HepG2 (cell line): Measurements from ENCODE around the gene S100A10. TPM values are rescaled to one million over a fixed set of nuclear protein-coding genes. Genes with fewer than 3 reads are reported as not detected.

Experiments used
- ATAC-seq: fragments of 200-7000 bp; cut with Tn5 transposase; 3 replicates; pipeline ENCODE4 v1.9.1; 2020; ENCODE audit warnings: mild to moderate bottlenecking, moderate library complexity
- BruUV-seq: library from RNA; stranded (reverse); fragments of 400-500 nt; replicated peaks from 2 replicates; lab custom pipeline; 2021; lab: Mats Ljungman, UMichigan
- CTCF ChIA-PET: fragments of 300-600 bp; formaldehyde crosslinking; extraction: SDS; loops from one replicate; lab custom pipeline; 2021; ENCODE audit warnings: low total read pairs, inconsistent platforms, low intra/inter-chr PET ratio; lab: Yijun Ruan, JAX
- POLR2A ChIA-PET: fragments of 350-600 bp; sonication (Branson Sonifier 250); formaldehyde crosslinking; loops from one replicate; lab custom pipeline; 2020; ENCODE audit warnings: antibody characterized with exemption, inconsistent platforms; lab: Yijun Ruan, JAX
- DNase-seq: peaks from one replicate; pipeline ENCODE4 v3.0.0-alpha.2; 2015; ENCODE audit warnings: low spot score
- FAIRE-seq: peaks from 3 replicates; lab custom pipeline; 2011; peaks lifted over from hg19 to GRCh38; lab: Jason Lieb, UNC
- H2AFZ ChIP-seq: one replicate; pipeline ENCODE4 v1.6.1; 2011; ENCODE audit warnings: low read length, inconsistent platforms
- H3K27ac ChIP-seq: fragments of 300-600 bp; 3 replicates; pipeline ENCODE4 v1.8.0; 2011; ENCODE audit warnings: mixed run types, mild to moderate bottlenecking, mixed read lengths, low read length, inconsistent platforms; ENCODE audit not compliant: insufficient read depth; ENCODE audit errors: extremely low read length
- H3K27me3 ChIP-seq, 2 experiments: fragments of 200-600 bp in 1 of 2; 2 replicates in 1 of 2; 3 replicates in 1 of 2; pipeline versions ENCODE4 v1.6.0 to v1.8.0; 2011; ENCODE audit warnings: low read length in 2 of 2, mild to moderate bottlenecking in 2 of 2, moderate library complexity in 2 of 2, inconsistent platforms in 1 of 2; ENCODE audit not compliant: insufficient read depth in 2 of 2, control insufficient read depth in 1 of 2
- H3K36me3 ChIP-seq, 2 experiments: fragments of 200-600 bp in 1 of 2; replicated peaks in 1 of 2; 2 replicates in 1 of 2; 3 replicates in 1 of 2; pipeline versions ENCODE4 v1.5.1 to v1.8.0; 2011; ENCODE audit warnings: low read length in 2 of 2, inconsistent platforms in 1 of 2; ENCODE audit not compliant: insufficient read depth in 2 of 2, control insufficient read depth in 1 of 2
- H3K4me1 ChIP-seq: 2 replicates; pipeline ENCODE4 v1.5.1; 2012; ENCODE audit warnings: low read length, inconsistent platforms; ENCODE audit not compliant: insufficient read depth
- H3K4me2 ChIP-seq: 2 replicates; pipeline ENCODE4 v1.6.0; 2011; ENCODE audit warnings: low read depth, low read length, inconsistent platforms
- H3K4me3 ChIP-seq, 3 experiments: fragments of 200-600 bp in 1 of 3; sonication (generic), shearing (Covaris generic) in 1 of 3; replicated peaks in 1 of 3; 2 replicates each; pipeline ENCODE4 v1.5.1; 2011 to 2016; ENCODE audit warnings: low read length in 3 of 3, inconsistent platforms in 2 of 3, low read depth in 2 of 3, mild to moderate bottlenecking in 2 of 3, control low read depth in 1 of 3, mixed read lengths in 1 of 3; ENCODE audit not compliant: insufficient read depth in 1 of 3
- H3K79me2 ChIP-seq: one replicate; pipeline ENCODE4 v1.6.1; 2011; ENCODE audit warnings: low read length, inconsistent platforms; ENCODE audit not compliant: insufficient read depth
- H3K9ac ChIP-seq: 2 replicates; pipeline ENCODE4 v1.6.0; 2011; ENCODE audit warnings: mild to moderate bottlenecking, low read depth, low read length, inconsistent platforms; ENCODE audit not compliant: insufficient read depth
- H3K9me3 ChIP-seq: 2 replicates; pipeline ENCODE4 v1.5.1; 2012; ENCODE audit warnings: mild to moderate bottlenecking, low read length
- H4K20me1 ChIP-seq: 2 replicates; pipeline ENCODE4 v1.6.0; 2011; ENCODE audit warnings: inconsistent platforms, mild to moderate bottlenecking, low read length, moderate library complexity; ENCODE audit not compliant: insufficient read depth
- ARHGAP35 ChIP-seq: sonication (generic); formaldehyde crosslinking; IDR thresholded peaks from 2 replicates; pipeline ENCODE4 v1.9.0; 2022; ENCODE audit warnings: mild to moderate bottlenecking, inconsistent platforms, moderate library complexity, missing genetic modification reagents, borderline replicate concordance
- CCAR2 ChIP-seq: fragments of 200-400 bp; formaldehyde crosslinking; optimal IDR thresholded peaks from 2 replicates; pipeline ENCODE3; 2018; ENCODE audit warnings: low read depth, mild to moderate bottlenecking, low read length, moderate library complexity
- FIP1L1 ChIP-seq: fragments of 200-400 bp; formaldehyde crosslinking; IDR thresholded peaks from 2 replicates; pipeline ENCODE4 v1.6.1; 2018; ENCODE audit warnings: low read depth, mild to moderate bottlenecking, low read length, moderate library complexity, borderline replicate concordance; ENCODE audit not compliant: insufficient read depth
- IKZF4 ChIP-seq: sonication (generic); formaldehyde crosslinking; IDR thresholded peaks from 2 replicates; pipeline ENCODE4 v1.5.1; 2020; ENCODE audit warnings: borderline replicate concordance, mild to moderate bottlenecking, low read depth, missing genetic modification reagents; ENCODE audit errors: not compliant biosample characterization
- MATR3 ChIP-seq: sonication (generic); formaldehyde crosslinking; IDR thresholded peaks from 2 replicates; pipeline ENCODE4 v1.4.0; 2020; ENCODE audit warnings: missing genetic modification reagents
- ONECUT2 ChIP-seq: sonication (generic); formaldehyde crosslinking; IDR thresholded peaks from 2 replicates; pipeline ENCODE4 v1.4.0; 2020; ENCODE audit warnings: missing genetic modification reagents
- PTBP1 ChIP-seq: fragments of 200-400 bp; formaldehyde crosslinking; IDR thresholded peaks from 2 replicates; pipeline ENCODE4 v1.6.1; 2018; ENCODE audit warnings: low read length, low read depth; ENCODE audit not compliant: poor library complexity, severe bottlenecking
- RFXAP ChIP-seq: sonication (generic); formaldehyde crosslinking; IDR thresholded peaks from 2 replicates; pipeline ENCODE4 v1.4.0; 2020; ENCODE audit warnings: missing genetic modification reagents, borderline replicate concordance
- ZBTB44 ChIP-seq: sonication (generic); formaldehyde crosslinking; IDR thresholded peaks from 2 replicates; pipeline ENCODE4 v1.4.0; 2020; ENCODE audit warnings: missing genetic modification reagents
- ZNF547 ChIP-seq: sonication (generic); formaldehyde crosslinking; IDR thresholded peaks from 2 replicates; pipeline ENCODE4 v1.5.1; 2020; ENCODE audit warnings: mild to moderate bottlenecking, missing genetic modification reagents
- ZNF652 ChIP-seq: IDR thresholded peaks from 2 replicates; pipeline ENCODE4 v1.6.1; 2016; ENCODE audit warnings: low read depth, borderline replicate concordance
- ZSCAN29 ChIP-seq: sonication (generic); formaldehyde crosslinking; conservative IDR thresholded peaks from 2 replicates; pipeline ENCODE4 v1.4.0; 2020; ENCODE audit warnings: mild to moderate bottlenecking, missing genetic modification reagents
- WGBS: methylation state at CpG from one replicate; pipeline ENCODE4 v1.1.6; 2017; ENCODE audit warnings: low lambda C conversion rate; 5-methylcytosine and 5-hydroxymethylcytosine counted together
- in situ Hi-C: cut with HindIII; loops from 2 replicates; pipeline ENCODE4 v1.10.0; 2017; ENCODE audit warnings: low pct_unique_long_range_greater_than_20kb; ENCODE audit not compliant: extremely low pct_ligation_motif_present
- intact Hi-C: fragments of 100-400 bp; cut with micrococcal nuclease; formaldehyde crosslinking; loops from one replicate; pipeline ENCODE4 v1.10.0; 2022; ENCODE audit not compliant: unreplicated experiment
- polyA plus RNA-seq, 8 experiments: library from polyadenylated mRNA; depleted of rRNA in 3 of 8; stranded (reverse) in 7 of 8; unstranded in 1 of 8; fragments of >200 nt; fragmentation: Illumina TruSeq in 4 of 8; extraction: Trizol in 4 of 8; gene quantifications; 2 replicates each; pipeline versions ENCODE4 v1.2.1 to v1.2.3, GENCODE V29; 2011 to 2016; ENCODE audit warnings: low read depth in 4 of 8, missing spikeins in 1 of 8, mixed read lengths in 1 of 8; ENCODE audit not compliant: insufficient read depth in 1 of 8
- total RNA-seq, 5 experiments: library from RNA; depleted of rRNA; stranded (reverse); fragments of >200 nt; fragmentation: Illumina TruSeq; extraction: Trizol; gene quantifications; 2 replicates each; pipeline ENCODE4 v1.2.3, GENCODE V29; 2016; ENCODE audit warnings: low read depth in 1 of 5
- TF ChIP-seq, protein P1 (sequence below): IDR thresholded peaks from 2 replicates; pipeline ENCODE4 v1.6.1; 2016; ENCODE audit warnings: low read depth, missing genetic modification reagents, missing compliant biosample characterization
- TF ChIP-seq, protein P2 (sequence below): sonication (generic); formaldehyde crosslinking; IDR thresholded peaks from 2 replicates; pipeline ENCODE4 v1.5.1; 2020; ENCODE audit warnings: mild to moderate bottlenecking, missing genetic modification reagents, moderate library complexity

The S100A10 gene
- total and polyA plus RNA-seq, 2 of the 13 experiments (the other 11 are each of a cell fraction or from before 2014, with no cell fraction given) = 16.8 to 28.7 TPM

DNA sequence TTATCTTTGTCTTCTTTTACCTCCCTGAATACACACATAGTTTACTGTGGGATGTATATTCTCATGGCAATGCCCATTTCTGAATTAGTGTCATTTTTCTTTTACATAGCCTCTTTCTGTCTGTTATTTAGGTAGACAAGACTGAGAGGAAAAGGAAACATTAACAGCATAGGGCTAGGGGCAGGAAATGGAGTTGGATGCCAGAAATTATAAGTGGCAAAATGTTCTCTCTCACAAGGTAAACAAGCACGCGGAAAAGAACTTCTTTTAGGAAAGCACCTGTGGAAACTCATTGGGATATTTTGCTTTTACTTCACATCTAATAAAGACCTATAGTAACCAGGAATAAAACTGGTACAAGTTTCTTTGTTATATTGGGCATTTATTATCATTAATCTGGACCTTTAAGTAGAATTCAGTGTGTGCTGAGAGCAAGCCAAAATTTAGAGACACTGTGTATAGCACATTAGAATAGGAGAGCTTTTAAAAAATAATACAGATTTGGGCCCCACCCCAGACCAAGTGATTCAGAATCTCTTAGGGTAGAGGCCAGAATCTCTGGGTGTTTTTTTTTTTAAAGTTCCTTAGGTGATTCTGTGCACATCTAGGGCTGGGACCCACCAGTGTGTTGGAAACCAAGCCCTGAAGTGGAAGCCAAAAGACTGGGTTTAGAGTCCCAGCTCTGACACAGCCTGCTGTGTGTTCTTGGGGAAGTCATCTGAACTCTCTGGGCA is 32.7 kb downstream of the S100A10 start (continued):
- TF ChIP-seq, protein P1, sequence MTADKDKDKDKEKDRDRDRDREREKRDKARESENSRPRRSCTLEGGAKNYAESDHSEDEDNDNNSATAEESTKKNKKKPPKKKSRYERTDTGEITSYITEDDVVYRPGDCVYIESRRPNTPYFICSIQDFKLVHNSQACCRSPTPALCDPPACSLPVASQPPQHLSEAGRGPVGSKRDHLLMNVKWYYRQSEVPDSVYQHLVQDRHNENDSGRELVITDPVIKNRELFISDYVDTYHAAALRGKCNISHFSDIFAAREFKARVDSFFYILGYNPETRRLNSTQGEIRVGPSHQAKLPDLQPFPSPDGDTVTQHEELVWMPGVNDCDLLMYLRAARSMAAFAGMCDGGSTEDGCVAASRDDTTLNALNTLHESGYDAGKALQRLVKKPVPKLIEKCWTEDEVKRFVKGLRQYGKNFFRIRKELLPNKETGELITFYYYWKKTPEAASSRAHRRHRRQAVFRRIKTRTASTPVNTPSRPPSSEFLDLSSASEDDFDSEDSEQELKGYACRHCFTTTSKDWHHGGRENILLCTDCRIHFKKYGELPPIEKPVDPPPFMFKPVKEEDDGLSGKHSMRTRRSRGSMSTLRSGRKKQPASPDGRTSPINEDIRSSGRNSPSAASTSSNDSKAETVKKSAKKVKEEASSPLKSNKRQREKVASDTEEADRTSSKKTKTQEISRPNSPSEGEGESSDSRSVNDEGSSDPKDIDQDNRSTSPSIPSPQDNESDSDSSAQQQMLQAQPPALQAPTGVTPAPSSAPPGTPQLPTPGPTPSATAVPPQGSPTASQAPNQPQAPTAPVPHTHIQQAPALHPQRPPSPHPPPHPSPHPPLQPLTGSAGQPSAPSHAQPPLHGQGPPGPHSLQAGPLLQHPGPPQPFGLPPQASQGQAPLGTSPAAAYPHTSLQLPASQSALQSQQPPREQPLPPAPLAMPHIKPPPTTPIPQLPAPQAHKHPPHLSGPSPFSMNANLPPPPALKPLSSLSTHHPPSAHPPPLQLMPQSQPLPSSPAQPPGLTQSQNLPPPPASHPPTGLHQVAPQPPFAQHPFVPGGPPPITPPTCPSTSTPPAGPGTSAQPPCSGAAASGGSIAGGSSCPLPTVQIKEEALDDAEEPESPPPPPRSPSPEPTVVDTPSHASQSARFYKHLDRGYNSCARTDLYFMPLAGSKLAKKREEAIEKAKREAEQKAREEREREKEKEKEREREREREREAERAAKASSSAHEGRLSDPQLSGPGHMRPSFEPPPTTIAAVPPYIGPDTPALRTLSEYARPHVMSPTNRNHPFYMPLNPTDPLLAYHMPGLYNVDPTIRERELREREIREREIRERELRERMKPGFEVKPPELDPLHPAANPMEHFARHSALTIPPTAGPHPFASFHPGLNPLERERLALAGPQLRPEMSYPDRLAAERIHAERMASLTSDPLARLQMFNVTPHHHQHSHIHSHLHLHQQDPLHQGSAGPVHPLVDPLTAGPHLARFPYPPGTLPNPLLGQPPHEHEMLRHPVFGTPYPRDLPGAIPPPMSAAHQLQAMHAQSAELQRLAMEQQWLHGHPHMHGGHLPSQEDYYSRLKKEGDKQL (CRISPR knock-in tag) = no peak
- no peak for TF ChIP-seq FIP1L1
- TF ChIP-seq ONECUT2 (CRISPR knock-in tag) = no peak

GRCh38 chr1:151958959-151959358 is 34.7 kb downstream of the S100A10 start:
- BruUV-seq = no TSS peak
- no peak overlapping the region for H3K9ac ChIP-seq
- no peaks in the 10 kb centered on the region for H3K4me1 ChIP-seq
- H3K4me3 ChIP-seq = no peak overlapping the region
- in situ Hi-C loops (no loop called here), intact Hi-C loops (no loop called here)
- H2AFZ ChIP-seq = no peak overlapping the region
- DNase-seq = no peak
- no peak overlapping the region for H3K27ac ChIP-seq
- no peaks in the 10 kb centered on the region for H3K36me3 ChIP-seq
- ATAC-seq = no peak
- H3K27me3 ChIP-seq = no peaks in the 10 kb centered on the region
- CTCF ChIA-PET = no interaction called here
- no peak overlapping the region for H3K4me2 ChIP-seq
- H3K9me3 ChIP-seq = no peaks in the 10 kb centered on the region
- POLR2A ChIA-PET = no interaction called here
- WGBS = 43% methylated on average over 2 of the region's 2 CpGs
- H4K20me1 ChIP-seq = no peaks in the 10 kb centered on the region
- H3K79me2 ChIP-seq = no peaks in the 10 kb centered on the region
- no peak for FAIRE-seq
- no peak for TF ChIP-seq RFXAP (CRISPR knock-in tag)
- TF ChIP-seq ZSCAN29 (CRISPR knock-in tag) = no peak
- no peak for TF ChIP-seq MATR3
- no peak for TF ChIP-seq ZNF547
- TF ChIP-seq ZBTB44 (CRISPR knock-in tag) = no peak
- TF ChIP-seq IKZF4 (CRISPR knock-in tag) = no peak
- TF ChIP-seq PTBP1 = no peak
- no peak for TF ChIP-seq ZNF652 (CRISPR knock-in tag)
- TF ChIP-seq, protein P2, sequence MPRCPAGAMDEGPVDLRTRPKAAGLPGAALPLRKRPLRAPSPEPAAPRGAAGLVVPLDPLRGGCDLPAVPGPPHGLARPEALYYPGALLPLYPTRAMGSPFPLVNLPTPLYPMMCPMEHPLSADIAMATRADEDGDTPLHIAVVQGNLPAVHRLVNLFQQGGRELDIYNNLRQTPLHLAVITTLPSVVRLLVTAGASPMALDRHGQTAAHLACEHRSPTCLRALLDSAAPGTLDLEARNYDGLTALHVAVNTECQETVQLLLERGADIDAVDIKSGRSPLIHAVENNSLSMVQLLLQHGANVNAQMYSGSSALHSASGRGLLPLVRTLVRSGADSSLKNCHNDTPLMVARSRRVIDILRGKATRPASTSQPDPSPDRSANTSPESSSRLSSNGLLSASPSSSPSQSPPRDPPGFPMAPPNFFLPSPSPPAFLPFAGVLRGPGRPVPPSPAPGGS = no peak
- no peak for TF ChIP-seq ARHGAP35
- no peak for TF ChIP-seq CCAR2
